Liver (tissue), 9 donors: ENCODE measurements around the gene OR2G2. TPM values are rescaled to one million over a fixed set of nuclear protein-coding genes. Genes with fewer than 3 reads are reported as not detected.

Experiments
- DNase-seq: peaks from one replicate; pipeline ENCODE4 v3.0.0-alpha.2; 2017; ENCODE audit warnings: low spot score
- H3K27ac ChIP-seq, 2 donors: one replicate each; pipeline ENCODE4 v1.7.0; 2013; ENCODE audit warnings: inconsistent platforms in 2 of 2, low read length in 2 of 2, control low read depth in 1 of 2, low read depth in 1 of 2, mild to moderate bottlenecking in 1 of 2
- H3K27me3 ChIP-seq, 4 donors: one replicate each; pipeline versions ENCODE4 v1.6.1 to v1.7.0; 2013; ENCODE audit warnings: low read length in 3 of 4, inconsistent platforms in 1 of 4, mild to moderate bottlenecking in 1 of 4, moderate library complexity in 1 of 4; ENCODE audit not compliant: control insufficient read depth in 4 of 4, insufficient read depth in 4 of 4
- H3K36me3 ChIP-seq, 4 donors: one replicate each; pipeline versions ENCODE4 v1.6.1 to v1.7.0; 2013; ENCODE audit warnings: low read length in 3 of 4, mild to moderate bottlenecking in 3 of 4, low read depth in 1 of 4, moderate library complexity in 1 of 4; ENCODE audit not compliant: control insufficient read depth in 4 of 4, insufficient read depth in 3 of 4
- H3K4me1 ChIP-seq, 4 donors: one replicate each; pipeline versions ENCODE4 v1.6.1 to v1.7.0; 2013; ENCODE audit warnings: low read length in 3 of 4, mild to moderate bottlenecking in 3 of 4, moderate library complexity in 1 of 4; ENCODE audit not compliant: control insufficient read depth in 4 of 4, insufficient read depth in 4 of 4
- H3K4me3 ChIP-seq, 3 donors: one replicate each; pipeline versions ENCODE4 v1.6.1 to v1.7.0; 2013; ENCODE audit warnings: low read length in 3 of 3, control low read depth in 1 of 3, low read depth in 1 of 3, mild to moderate bottlenecking in 1 of 3
- H3K9ac ChIP-seq, 2 donors: one replicate each; pipeline ENCODE4 v1.7.0; 2013; ENCODE audit warnings: low read length in 2 of 2, mild to moderate bottlenecking in 2 of 2, moderate library complexity in 2 of 2, control low read depth in 1 of 2, low read depth in 1 of 2
- H3K9me3 ChIP-seq, 4 donors: one replicate each; pipeline versions ENCODE4 v1.6.1 to v1.7.0; 2013; ENCODE audit warnings: low read length in 3 of 4; ENCODE audit not compliant: control insufficient read depth in 4 of 4
- EGR1 ChIP-seq, 2 donors: IDR thresholded peaks; 2 replicates each; pipeline ENCODE4 v1.6.1; 2016 to 2018; ENCODE audit warnings: antibody characterized with exemption in 2 of 2, low read depth in 2 of 2
- FOXA1 ChIP-seq: IDR thresholded peaks from 2 replicates; pipeline ENCODE4 v1.6.1; 2016; ENCODE audit warnings: antibody characterized with exemption
- FOXA2 ChIP-seq: IDR thresholded peaks from 2 replicates; pipeline ENCODE4 v1.6.1; 2016; ENCODE audit warnings: antibody characterized with exemption
- GABPA ChIP-seq, 2 donors: IDR thresholded peaks in 1 of 2; conservative IDR thresholded peaks in 1 of 2; 2 replicates each; pipeline ENCODE4 v1.6.1; 2016; ENCODE audit warnings: antibody characterized with exemption in 2 of 2, mild to moderate bottlenecking in 1 of 2, moderate library complexity in 1 of 2
- HNF4A ChIP-seq, 2 donors: conservative IDR thresholded peaks; 2 replicates each; pipeline ENCODE4 v1.6.1; 2016; ENCODE audit warnings: antibody characterized with exemption in 2 of 2, mild to moderate bottlenecking in 2 of 2
- HNF4G ChIP-seq: IDR thresholded peaks from 2 replicates; pipeline ENCODE4 v1.6.1; 2016; ENCODE audit warnings: antibody characterized with exemption
- JUND ChIP-seq, 2 donors: IDR thresholded peaks; 2 replicates each; pipeline ENCODE4 v1.6.1; 2016; ENCODE audit warnings: antibody characterized with exemption in 2 of 2
- NR2F2 ChIP-seq: IDR thresholded peaks from 2 replicates; pipeline ENCODE4 v1.6.1; 2016; ENCODE audit warnings: antibody characterized with exemption
- RAD21 ChIP-seq, 2 donors: IDR thresholded peaks; 2 replicates each; pipeline ENCODE4 v1.6.1; 2016; ENCODE audit warnings: antibody characterized with exemption in 2 of 2, mild to moderate bottlenecking in 2 of 2
- RXRA ChIP-seq, 2 donors: IDR thresholded peaks; 2 replicates each; pipeline ENCODE4 v1.6.1; 2017 to 2018; ENCODE audit warnings: antibody characterized with exemption in 2 of 2, mild to moderate bottlenecking in 1 of 2
- SP1 ChIP-seq: IDR thresholded peaks from 2 replicates; pipeline ENCODE4 v1.6.1; 2018; ENCODE audit warnings: antibody characterized with exemption, mild to moderate bottlenecking
- TAF1 ChIP-seq: conservative IDR thresholded peaks from 2 replicates; pipeline ENCODE4 v1.6.1; 2016; ENCODE audit warnings: antibody characterized with exemption, mild to moderate bottlenecking
- YY1 ChIP-seq: IDR thresholded peaks from 2 replicates; pipeline ENCODE4 v1.6.1; 2016; ENCODE audit warnings: antibody characterized with exemption, mild to moderate bottlenecking
- WGBS: extraction: QIAGEN DNeasy Blood & Tissue Kit; methylation state at CpG from one replicate; pipeline ENCODE4 v1.1.7; 2013; 5-methylcytosine and 5-hydroxymethylcytosine counted together
- polyA plus RNA-seq, 2 donors: library from polyadenylated mRNA; stranded (reverse) in 1 of 2; unstranded in 1 of 2; fragments of 200-250 nt in 1 of 2; fragments of >200 nt in 1 of 2; fragmentation: Nextera tagmentation in 1 of 2; extraction: Ambion mirVana in 1 of 2; gene quantifications; one replicate each; pipeline versions ENCODE4 v1.2.1 to v1.2.3, GENCODE V29; 2013 to 2015
- total RNA-seq, 2 donors: library from RNA; depleted of rRNA; stranded (reverse); fragments of >200 nt; gene quantifications; one replicate each; pipeline ENCODE4 v1.2.3, GENCODE V29; 2014
- TF ChIP-seq, protein P1 (sequence below): IDR thresholded peaks from 2 replicates; pipeline ENCODE4 v1.6.1; 2016; ENCODE audit warnings: antibody characterized with exemption
- TF ChIP-seq, protein P2 (sequence below): fragments of 150-350 bp; IDR thresholded peaks from 2 replicates; pipeline ENCODE4 v1.5.1; 2017; ENCODE audit warnings: improper control_type of control experiment, low read depth, low read length; ENCODE audit not compliant: missing input control
- TF ChIP-seq, protein P3 (sequence below): IDR thresholded peaks from 2 replicates; pipeline ENCODE4 v1.6.1; 2016; ENCODE audit warnings: antibody characterized with exemption
- TF ChIP-seq, protein P4 (sequence below): IDR thresholded peaks from 2 replicates; pipeline ENCODE4 v1.6.1; 2016; ENCODE audit warnings: antibody characterized with exemption
- TF ChIP-seq, protein P5 (sequence below): IDR thresholded peaks from 2 replicates; pipeline ENCODE4 v1.6.1; 2016; ENCODE audit warnings: antibody characterized with exemption, mild to moderate bottlenecking
- donor health status: healthy.
- donor health status: healthy.
- donor health status: healthy.
- donor health status: healthy.
- donor health status: healthy.

OR2G2 gene
- total and polyA plus RNA-seq, 4 donors: not detected

DNA sequence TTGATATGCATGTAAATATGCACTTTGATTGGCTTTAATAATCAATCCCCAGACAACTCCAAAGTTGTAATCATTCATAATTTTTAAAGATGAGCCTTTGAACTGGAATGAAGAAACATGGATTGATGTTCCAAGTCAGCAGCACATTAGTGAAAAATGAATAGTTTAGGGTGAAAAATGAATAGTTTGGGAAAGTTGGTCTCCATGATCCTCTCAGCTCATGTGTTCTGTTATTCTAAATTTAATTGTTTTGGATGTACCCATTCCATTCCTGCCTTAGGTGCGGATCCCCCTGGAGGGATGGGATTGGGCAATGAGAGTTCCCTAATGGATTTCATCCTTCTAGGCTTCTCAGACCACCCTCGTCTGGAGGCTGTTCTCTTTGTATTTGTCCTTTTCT lies 17.1 kb downstream of the OR2G2 start, which contains the start of gene OR2G3:
TSS of gene OR2G3 (plus strand) at position 301 of the 400 bp plus-strand sequence. CDS start at position 301, 0 bp downstream.
- H3K9me3 ChIP-seq: no peaks in the 10 kb centered on the region
- WGBS: 65% methylated on average over 2 of the region's 2 CpGs
- no peaks in the 10 kb centered on the region for H3K4me1 ChIP-seq
- no peak within 1 kb of the TSS for H3K9ac ChIP-seq
- H3K27me3 ChIP-seq: no peaks in the 10 kb centered on the region
- no peak within 1 kb of the TSS for H3K4me3 ChIP-seq
- no peak within 1 kb of the TSS for H3K27ac ChIP-seq
- DNase-seq: no peak
- TF ChIP-seq FOXA1: no peak
- TF ChIP-seq, protein P1, sequence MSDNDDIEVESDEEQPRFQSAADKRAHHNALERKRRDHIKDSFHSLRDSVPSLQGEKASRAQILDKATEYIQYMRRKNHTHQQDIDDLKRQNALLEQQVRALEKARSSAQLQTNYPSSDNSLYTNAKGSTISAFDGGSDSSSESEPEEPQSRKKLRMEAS: no peak
- TF ChIP-seq, protein P2, sequence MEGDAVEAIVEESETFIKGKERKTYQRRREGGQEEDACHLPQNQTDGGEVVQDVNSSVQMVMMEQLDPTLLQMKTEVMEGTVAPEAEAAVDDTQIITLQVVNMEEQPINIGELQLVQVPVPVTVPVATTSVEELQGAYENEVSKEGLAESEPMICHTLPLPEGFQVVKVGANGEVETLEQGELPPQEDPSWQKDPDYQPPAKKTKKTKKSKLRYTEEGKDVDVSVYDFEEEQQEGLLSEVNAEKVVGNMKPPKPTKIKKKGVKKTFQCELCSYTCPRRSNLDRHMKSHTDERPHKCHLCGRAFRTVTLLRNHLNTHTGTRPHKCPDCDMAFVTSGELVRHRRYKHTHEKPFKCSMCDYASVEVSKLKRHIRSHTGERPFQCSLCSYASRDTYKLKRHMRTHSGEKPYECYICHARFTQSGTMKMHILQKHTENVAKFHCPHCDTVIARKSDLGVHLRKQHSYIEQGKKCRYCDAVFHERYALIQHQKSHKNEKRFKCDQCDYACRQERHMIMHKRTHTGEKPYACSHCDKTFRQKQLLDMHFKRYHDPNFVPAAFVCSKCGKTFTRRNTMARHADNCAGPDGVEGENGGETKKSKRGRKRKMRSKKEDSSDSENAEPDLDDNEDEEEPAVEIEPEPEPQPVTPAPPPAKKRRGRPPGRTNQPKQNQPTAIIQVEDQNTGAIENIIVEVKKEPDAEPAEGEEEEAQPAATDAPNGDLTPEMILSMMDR: no peak
- no peak for TF ChIP-seq HNF4A (conservative IDR thresholded peaks at IDR 0.05)
- TF ChIP-seq SP1: no peak
- TF ChIP-seq, protein P3, sequence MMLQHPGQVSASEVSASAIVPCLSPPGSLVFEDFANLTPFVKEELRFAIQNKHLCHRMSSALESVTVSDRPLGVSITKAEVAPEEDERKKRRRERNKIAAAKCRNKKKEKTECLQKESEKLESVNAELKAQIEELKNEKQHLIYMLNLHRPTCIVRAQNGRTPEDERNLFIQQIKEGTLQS: no peak
- TF ChIP-seq FOXA2: no peak
- TF ChIP-seq JUND (IDR thresholded peaks at IDR 0.05): no peak
- TF ChIP-seq RAD21 (IDR thresholded peaks at IDR 0.05): no peak
- TF ChIP-seq, protein P4, sequence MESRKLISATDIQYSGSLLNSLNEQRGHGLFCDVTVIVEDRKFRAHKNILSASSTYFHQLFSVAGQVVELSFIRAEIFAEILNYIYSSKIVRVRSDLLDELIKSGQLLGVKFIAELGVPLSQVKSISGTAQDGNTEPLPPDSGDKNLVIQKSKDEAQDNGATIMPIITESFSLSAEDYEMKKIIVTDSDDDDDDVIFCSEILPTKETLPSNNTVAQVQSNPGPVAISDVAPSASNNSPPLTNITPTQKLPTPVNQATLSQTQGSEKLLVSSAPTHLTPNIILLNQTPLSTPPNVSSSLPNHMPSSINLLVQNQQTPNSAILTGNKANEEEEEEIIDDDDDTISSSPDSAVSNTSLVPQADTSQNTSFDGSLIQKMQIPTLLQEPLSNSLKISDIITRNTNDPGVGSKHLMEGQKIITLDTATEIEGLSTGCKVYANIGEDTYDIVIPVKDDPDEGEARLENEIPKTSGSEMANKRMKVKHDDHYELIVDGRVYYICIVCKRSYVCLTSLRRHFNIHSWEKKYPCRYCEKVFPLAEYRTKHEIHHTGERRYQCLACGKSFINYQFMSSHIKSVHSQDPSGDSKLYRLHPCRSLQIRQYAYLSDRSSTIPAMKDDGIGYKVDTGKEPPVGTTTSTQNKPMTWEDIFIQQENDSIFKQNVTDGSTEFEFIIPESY: no peak
- no peak for TF ChIP-seq EGR1 (IDR thresholded peaks at IDR 0.05; ENCODE audit: low read depth in 2 of 2)
- TF ChIP-seq YY1: no peak
- no peak for TF ChIP-seq TAF1
- TF ChIP-seq RXRA (IDR thresholded peaks at IDR 0.05): no peak
- no peak for TF ChIP-seq NR2F2
- no peak for TF ChIP-seq HNF4G
- TF ChIP-seq GABPA (IDR thresholded peaks at IDR 0.05 in 1 of 2, conservative IDR thresholded peaks at IDR 0.05 in 1 of 2): no peak
- TF ChIP-seq, protein P5, sequence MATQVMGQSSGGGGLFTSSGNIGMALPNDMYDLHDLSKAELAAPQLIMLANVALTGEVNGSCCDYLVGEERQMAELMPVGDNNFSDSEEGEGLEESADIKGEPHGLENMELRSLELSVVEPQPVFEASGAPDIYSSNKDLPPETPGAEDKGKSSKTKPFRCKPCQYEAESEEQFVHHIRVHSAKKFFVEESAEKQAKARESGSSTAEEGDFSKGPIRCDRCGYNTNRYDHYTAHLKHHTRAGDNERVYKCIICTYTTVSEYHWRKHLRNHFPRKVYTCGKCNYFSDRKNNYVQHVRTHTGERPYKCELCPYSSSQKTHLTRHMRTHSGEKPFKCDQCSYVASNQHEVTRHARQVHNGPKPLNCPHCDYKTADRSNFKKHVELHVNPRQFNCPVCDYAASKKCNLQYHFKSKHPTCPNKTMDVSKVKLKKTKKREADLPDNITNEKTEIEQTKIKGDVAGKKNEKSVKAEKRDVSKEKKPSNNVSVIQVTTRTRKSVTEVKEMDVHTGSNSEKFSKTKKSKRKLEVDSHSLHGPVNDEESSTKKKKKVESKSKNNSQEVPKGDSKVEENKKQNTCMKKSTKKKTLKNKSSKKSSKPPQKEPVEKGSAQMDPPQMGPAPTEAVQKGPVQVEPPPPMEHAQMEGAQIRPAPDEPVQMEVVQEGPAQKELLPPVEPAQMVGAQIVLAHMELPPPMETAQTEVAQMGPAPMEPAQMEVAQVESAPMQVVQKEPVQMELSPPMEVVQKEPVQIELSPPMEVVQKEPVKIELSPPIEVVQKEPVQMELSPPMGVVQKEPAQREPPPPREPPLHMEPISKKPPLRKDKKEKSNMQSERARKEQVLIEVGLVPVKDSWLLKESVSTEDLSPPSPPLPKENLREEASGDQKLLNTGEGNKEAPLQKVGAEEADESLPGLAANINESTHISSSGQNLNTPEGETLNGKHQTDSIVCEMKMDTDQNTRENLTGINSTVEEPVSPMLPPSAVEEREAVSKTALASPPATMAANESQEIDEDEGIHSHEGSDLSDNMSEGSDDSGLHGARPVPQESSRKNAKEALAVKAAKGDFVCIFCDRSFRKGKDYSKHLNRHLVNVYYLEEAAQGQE: no peak
- no peaks in the 10 kb centered on the region for H3K36me3 ChIP-seq
